HepG2 (cell line): Measurements from ENCODE around the gene FAM228B. TPM values are rescaled to one million over a fixed set of nuclear protein-coding genes. Genes with fewer than 3 reads are reported as not detected.

ENCODE experiments used
- ESRRA ChIP-seq: sonication (generic); formaldehyde crosslinking; IDR thresholded peaks from 2 replicates; pipeline ENCODE4 v1.5.1; 2020; ENCODE audit warnings: mild to moderate bottlenecking, low read depth, missing genetic modification reagents
- HDAC6 ChIP-seq: fragments of 200-600 bp; sonication (generic); IDR thresholded peaks from 2 replicates; pipeline ENCODE4 v1.7.0; 2017; ENCODE audit warnings: mild to moderate bottlenecking, antibody characterized with exemption, low read length, low read depth
- IRX3 ChIP-seq: sonication (generic); formaldehyde crosslinking; IDR thresholded peaks from 2 replicates; pipeline ENCODE4 v1.8.1; 2023; ENCODE audit warnings: mild to moderate bottlenecking, low read depth, missing genetic modification reagents, borderline replicate concordance
- PTBP1 ChIP-seq: fragments of 200-400 bp; formaldehyde crosslinking; IDR thresholded peaks from 2 replicates; pipeline ENCODE4 v1.6.1; 2018; ENCODE audit warnings: low read length, low read depth; ENCODE audit not compliant: poor library complexity, severe bottlenecking
- RARA ChIP-seq: IDR thresholded peaks from 2 replicates; pipeline ENCODE4 v1.6.1; 2016; ENCODE audit warnings: missing genetic modification reagents, missing compliant biosample characterization
- YY1 ChIP-seq: IDR thresholded peaks from 2 replicates; pipeline ENCODE4 v1.6.1; 2011; ENCODE audit warnings: low read length, low read depth, moderate library complexity, mild to moderate bottlenecking; ENCODE audit not compliant: insufficient read depth, insufficient replicate concordance
- ZBTB8A ChIP-seq: sonication (generic); formaldehyde crosslinking; IDR thresholded peaks from 2 replicates; pipeline ENCODE4 v1.4.0; 2020; ENCODE audit warnings: mild to moderate bottlenecking, low read depth, missing genetic modification reagents, borderline replicate concordance
- ZFP36 ChIP-seq: fragments of 150-350 bp; IDR thresholded peaks from 2 replicates; pipeline ENCODE4 v1.6.1; 2018; ENCODE audit warnings: borderline replicate concordance, low read length, low read depth; ENCODE audit not compliant: partially characterized antibody
- ZNF337 ChIP-seq: sonication (generic); formaldehyde crosslinking; IDR thresholded peaks from 2 replicates; pipeline ENCODE4 v1.5.1; 2020; ENCODE audit warnings: missing genetic modification reagents, low read depth, mild to moderate bottlenecking, borderline replicate concordance
- ZNF460 ChIP-seq: sonication (generic); formaldehyde crosslinking; IDR thresholded peaks from 2 replicates; pipeline ENCODE4 v1.5.1; 2020; ENCODE audit warnings: missing genetic modification reagents, mild to moderate bottlenecking, borderline replicate concordance
- ZNF557 ChIP-seq: sonication (generic); formaldehyde crosslinking; IDR thresholded peaks from 2 replicates; pipeline ENCODE4 v1.4.0; 2020; ENCODE audit warnings: missing genetic modification reagents
- ZNF652 ChIP-seq: IDR thresholded peaks from 2 replicates; pipeline ENCODE4 v1.6.1; 2016; ENCODE audit warnings: low read depth, borderline replicate concordance
- ZNF737 ChIP-seq: sonication (generic); formaldehyde crosslinking; IDR thresholded peaks from 2 replicates; pipeline ENCODE4 v1.5.0; 2020; ENCODE audit warnings: missing genetic modification reagents, mild to moderate bottlenecking, borderline replicate concordance
- ZNF776 ChIP-seq: sonication (generic); formaldehyde crosslinking; IDR thresholded peaks from 2 replicates; pipeline ENCODE4 v1.4.0; 2020; ENCODE audit warnings: mild to moderate bottlenecking, missing genetic modification reagents
- polyA plus RNA-seq, 8 experiments: library from polyadenylated mRNA; depleted of rRNA in 3 of 8; stranded (reverse) in 7 of 8; unstranded in 1 of 8; fragments of >200 nt; fragmentation: Illumina TruSeq in 4 of 8; extraction: Trizol in 4 of 8; gene quantifications; 2 replicates each; pipeline versions ENCODE4 v1.2.1 to v1.2.3, GENCODE V29; 2011 to 2016; ENCODE audit warnings: low read depth in 4 of 8, missing spikeins in 1 of 8, mixed read lengths in 1 of 8; ENCODE audit not compliant: insufficient read depth in 1 of 8
- total RNA-seq, 5 experiments: library from RNA; depleted of rRNA; stranded (reverse); fragments of >200 nt; fragmentation: Illumina TruSeq; extraction: Trizol; gene quantifications; 2 replicates each; pipeline ENCODE4 v1.2.3, GENCODE V29; 2016; ENCODE audit warnings: low read depth in 1 of 5
- TF ChIP-seq, protein P1 (sequence below): sonication (generic); formaldehyde crosslinking; IDR thresholded peaks from 2 replicates; pipeline ENCODE4 v1.5.0; 2020; ENCODE audit warnings: mild to moderate bottlenecking, missing genetic modification reagents
- TF ChIP-seq, protein P2 (sequence below): sonication (generic); formaldehyde crosslinking; IDR thresholded peaks from 2 replicates; pipeline ENCODE4 v1.8.0; 2022; ENCODE audit warnings: missing genetic modification reagents, mild to moderate bottlenecking, moderate library complexity, borderline replicate concordance
- TF ChIP-seq, protein P3 (sequence below): sonication (generic); formaldehyde crosslinking; IDR thresholded peaks from 2 replicates; pipeline ENCODE4 v1.5.1; 2020; ENCODE audit warnings: missing genetic modification reagents, mild to moderate bottlenecking, borderline replicate concordance
- TF ChIP-seq, protein P4 (sequence below): IDR thresholded peaks from 2 replicates; pipeline ENCODE4 v1.6.1; 2016; ENCODE audit warnings: low read depth, borderline replicate concordance

FAM228B gene
- total and polyA plus RNA-seq, 2 of the 13 experiments (the other 11 are each of a cell fraction or from before 2014, with no cell fraction given): 0.79 to 1.1 TPM

DNA sequence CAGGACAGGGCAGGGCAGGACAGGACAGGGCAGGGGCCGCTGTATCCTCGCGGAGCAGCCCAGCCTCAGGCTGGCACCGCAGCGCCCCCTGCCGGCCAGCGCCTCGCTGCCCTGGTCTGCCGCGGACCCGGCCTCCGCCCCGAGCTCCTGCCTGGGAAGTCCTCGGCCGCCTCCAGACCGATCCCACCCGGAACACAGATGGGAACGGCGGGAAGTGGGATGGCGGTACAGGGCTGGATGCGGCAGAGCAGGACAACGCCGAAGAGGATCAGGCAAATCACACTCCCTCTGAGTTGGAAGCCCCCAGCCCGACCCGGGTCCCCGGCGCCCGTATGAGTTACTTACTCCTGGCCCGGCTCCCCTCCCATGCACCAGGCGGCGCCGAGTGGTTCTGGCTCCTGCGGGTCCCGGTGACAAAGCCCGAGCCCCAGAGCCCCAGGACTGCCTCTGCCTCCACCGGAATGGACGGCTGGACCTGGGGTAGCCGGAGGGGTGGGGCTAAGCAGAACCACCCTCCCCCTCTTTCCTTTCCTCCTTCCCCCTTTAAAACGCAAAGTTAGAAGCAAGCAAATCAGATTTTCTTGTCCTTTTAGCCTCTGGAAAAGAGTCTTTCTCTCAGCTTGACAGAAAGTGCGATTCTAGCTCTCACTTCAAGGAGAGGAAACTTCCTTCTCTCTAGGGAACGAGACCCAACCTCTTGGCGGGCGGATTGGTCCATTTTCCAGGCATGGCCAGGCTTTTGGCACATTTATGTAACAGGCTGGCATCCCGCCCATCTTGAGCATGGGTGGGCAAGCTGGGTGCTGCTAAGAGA, 38.7 kb upstream of the FAM228B start, which contains the start of gene TP53I3 (continued):
- TF ChIP-seq ZNF460 (CRISPR knock-in tag) (no peak; the same call in 1 of the 2 replicates), ESRRA (CRISPR knock-in tag) (no peak; the same call in 1 of the 2 replicates), ZBTB8A (CRISPR knock-in tag) (0 out of 2 replicates have a peak, but pooled peaks have one; percentile 5), ZNF737 (CRISPR knock-in tag) (no peak), ZFP36 (no peak), HDAC6 (no peak), ZNF337 (CRISPR knock-in tag) (peak; percentile 92; the same call in 1 of the 2 replicates), YY1 (peak; percentile 61), IRX3 (peak; percentile 89), PTBP1 (peak; percentile 76), ZNF557 (no peak), RARA (CRISPR knock-in tag) (peak; percentile 15; the same call in 1 of the 2 replicates), ZNF652 (CRISPR knock-in tag) (no peak), ZNF776 (CRISPR knock-in tag) (peak; percentile 29; the same call in 1 of the 2 replicates)
- TF ChIP-seq, protein P1, sequence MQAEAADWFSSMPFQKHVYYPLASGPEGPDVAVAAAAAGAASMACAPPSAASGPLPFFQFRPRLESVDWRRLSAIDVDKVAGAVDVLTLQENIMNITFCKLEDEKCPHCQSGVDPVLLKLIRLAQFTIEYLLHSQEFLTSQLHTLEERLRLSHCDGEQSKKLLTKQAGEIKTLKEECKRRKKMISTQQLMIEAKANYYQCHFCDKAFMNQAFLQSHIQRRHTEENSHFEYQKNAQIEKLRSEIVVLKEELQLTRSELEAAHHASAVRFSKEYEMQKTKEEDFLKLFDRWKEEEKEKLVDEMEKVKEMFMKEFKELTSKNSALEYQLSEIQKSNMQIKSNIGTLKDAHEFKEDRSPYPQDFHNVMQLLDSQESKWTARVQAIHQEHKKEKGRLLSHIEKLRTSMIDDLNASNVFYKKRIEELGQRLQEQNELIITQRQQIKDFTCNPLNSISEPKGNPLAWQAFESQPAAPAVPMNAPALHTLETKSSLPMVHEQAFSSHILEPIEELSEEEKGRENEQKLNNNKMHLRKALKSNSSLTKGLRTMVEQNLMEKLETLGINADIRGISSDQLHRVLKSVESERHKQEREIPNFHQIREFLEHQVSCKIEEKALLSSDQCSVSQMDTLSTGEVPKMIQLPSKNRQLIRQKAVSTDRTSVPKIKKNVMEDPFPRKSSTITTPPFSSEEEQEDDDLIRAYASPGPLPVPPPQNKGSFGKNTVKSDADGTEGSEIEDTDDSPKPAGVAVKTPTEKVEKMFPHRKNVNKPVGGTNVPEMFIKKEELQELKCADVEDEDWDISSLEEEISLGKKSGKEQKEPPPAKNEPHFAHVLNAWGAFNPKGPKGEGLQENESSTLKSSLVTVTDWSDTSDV: peak; percentile 57
- TF ChIP-seq, protein P2, sequence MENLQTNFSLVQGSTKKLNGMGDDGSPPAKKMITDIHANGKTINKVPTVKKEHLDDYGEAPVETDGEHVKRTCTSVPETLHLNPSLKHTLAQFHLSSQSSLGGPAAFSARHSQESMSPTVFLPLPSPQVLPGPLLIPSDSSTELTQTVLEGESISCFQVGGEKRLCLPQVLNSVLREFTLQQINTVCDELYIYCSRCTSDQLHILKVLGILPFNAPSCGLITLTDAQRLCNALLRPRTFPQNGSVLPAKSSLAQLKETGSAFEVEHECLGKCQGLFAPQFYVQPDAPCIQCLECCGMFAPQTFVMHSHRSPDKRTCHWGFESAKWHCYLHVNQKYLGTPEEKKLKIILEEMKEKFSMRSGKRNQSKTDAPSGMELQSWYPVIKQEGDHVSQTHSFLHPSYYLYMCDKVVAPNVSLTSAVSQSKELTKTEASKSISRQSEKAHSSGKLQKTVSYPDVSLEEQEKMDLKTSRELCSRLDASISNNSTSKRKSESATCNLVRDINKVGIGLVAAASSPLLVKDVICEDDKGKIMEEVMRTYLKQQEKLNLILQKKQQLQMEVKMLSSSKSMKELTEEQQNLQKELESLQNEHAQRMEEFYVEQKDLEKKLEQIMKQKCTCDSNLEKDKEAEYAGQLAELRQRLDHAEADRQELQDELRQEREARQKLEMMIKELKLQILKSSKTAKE (CRISPR knock-in tag): peak; percentile 62; the same call in 1 of the 2 replicates
- TF ChIP-seq, protein P3, sequence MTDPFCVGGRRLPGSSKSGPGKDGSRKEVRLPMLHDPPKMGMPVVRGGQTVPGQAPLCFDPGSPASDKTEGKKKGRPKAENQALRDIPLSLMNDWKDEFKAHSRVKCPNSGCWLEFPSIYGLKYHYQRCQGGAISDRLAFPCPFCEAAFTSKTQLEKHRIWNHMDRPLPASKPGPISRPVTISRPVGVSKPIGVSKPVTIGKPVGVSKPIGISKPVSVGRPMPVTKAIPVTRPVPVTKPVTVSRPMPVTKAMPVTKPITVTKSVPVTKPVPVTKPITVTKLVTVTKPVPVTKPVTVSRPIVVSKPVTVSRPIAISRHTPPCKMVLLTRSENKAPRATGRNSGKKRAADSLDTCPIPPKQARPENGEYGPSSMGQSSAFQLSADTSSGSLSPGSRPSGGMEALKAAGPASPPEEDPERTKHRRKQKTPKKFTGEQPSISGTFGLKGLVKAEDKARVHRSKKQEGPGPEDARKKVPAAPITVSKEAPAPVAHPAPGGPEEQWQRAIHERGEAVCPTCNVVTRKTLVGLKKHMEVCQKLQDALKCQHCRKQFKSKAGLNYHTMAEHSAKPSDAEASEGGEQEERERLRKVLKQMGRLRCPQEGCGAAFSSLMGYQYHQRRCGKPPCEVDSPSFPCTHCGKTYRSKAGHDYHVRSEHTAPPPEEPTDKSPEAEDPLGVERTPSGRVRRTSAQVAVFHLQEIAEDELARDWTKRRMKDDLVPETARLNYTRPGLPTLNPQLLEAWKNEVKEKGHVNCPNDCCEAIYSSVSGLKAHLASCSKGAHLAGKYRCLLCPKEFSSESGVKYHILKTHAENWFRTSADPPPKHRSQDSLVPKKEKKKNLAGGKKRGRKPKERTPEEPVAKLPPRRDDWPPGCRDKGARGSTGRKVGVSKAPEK (CRISPR knock-in tag): no peak
- TF ChIP-seq, protein P4, sequence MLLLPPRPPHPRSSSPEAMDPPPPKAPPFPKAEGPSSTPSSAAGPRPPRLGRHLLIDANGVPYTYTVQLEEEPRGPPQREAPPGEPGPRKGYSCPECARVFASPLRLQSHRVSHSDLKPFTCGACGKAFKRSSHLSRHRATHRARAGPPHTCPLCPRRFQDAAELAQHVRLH (CRISPR knock-in tag): peak; percentile 88; the same call in 1 of the 2 replicates
